ENCODE data around the gene OTOG. TPM values are rescaled to one million over a fixed set of nuclear protein-coding genes. Genes with fewer than 3 reads are reported as not detected.
A peak's percentile ranks its signal among the peaks of the same experiment; 100 is the strongest.

Gene OTOG
- total RNA-seq, 1 donor from 2014 or later: not detected

DNA sequence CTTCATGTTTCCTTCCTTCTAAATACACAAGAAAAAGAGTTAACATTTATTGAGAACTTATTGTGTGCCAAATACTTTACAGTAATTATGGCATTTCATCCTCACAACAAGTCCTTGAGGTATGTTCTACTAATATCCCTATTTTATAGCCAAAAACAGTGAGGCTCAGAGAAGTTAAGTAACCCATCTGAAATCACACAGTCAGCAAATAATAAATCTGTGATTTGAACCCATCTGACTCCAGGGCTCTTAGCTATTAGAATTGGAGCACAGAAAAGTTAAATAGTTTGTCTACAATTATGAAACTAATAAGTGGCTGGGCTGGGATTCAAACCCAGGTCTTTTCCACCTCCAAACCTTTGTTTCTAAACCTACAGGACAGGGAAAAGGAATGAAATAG lies 135.8 kb downstream of the OTOG start:
- TF ChIP-seq POLR2AphosphoS5 (IDR thresholded peaks at IDR 0.05; ENCODE audit: insufficient read depth in 1 of 2, low read depth in 1 of 2): no peak
- no peaks in the 10 kb centered on the region for H3K27me3 ChIP-seq

DNA sequence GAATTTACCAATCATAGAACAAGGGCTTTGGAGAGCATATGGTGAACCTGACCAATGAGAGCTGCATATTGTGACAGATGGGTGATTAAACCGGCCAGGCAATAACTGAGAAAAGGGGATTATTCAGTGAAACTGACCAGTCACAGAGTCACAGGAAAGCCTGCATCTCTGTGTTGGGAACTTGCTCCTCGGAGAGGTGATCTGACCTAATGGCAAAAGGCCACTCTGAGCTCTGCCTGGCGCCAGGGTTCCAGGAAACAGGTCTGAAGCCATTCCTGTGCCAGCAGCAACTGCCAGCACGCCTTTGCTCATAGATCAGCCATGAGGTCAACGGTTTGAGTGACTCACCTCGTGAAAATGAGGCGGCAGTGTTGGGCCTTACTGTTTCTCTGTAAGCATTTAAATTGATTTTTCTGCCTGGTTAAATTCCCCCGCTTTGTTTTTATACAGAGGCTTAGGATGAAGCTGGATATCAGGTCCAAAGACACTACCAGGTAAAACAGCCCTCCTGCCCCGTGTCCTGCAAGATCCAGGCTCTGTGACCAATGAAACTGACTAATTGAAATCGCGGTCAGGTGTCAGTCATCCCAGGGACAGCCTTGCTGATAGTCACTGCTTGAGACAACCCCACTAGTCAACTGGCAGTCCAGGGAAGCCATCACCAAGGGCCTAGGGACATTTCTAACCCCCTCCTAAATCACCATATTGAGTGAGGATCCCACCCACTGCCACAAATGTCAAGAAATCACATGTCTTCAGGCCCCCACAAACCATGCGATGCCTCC lies 136.5 kb downstream of the OTOG start:
- Histone ChIP-seq H3K4me1 (no peaks in the 10 kb centered on the region), H3K27ac (no peak overlapping the region), H3K36me3 (no peaks in the 10 kb centered on the region), H3K27me3 (no peaks in the 10 kb centered on the region), H3K4me3 (no peak overlapping the region), H3K9me3 (no peaks in the 10 kb centered on the region)
- intact Hi-C loops (cut with DNase I): no loop called here
- DNase-seq (ENCODE audit: extremely low spot score in 2 of 2): no peak
- no peak for TF ChIP-seq POLR2A (IDR thresholded peaks at IDR 0.05)
- TF ChIP-seq, protein P1, sequence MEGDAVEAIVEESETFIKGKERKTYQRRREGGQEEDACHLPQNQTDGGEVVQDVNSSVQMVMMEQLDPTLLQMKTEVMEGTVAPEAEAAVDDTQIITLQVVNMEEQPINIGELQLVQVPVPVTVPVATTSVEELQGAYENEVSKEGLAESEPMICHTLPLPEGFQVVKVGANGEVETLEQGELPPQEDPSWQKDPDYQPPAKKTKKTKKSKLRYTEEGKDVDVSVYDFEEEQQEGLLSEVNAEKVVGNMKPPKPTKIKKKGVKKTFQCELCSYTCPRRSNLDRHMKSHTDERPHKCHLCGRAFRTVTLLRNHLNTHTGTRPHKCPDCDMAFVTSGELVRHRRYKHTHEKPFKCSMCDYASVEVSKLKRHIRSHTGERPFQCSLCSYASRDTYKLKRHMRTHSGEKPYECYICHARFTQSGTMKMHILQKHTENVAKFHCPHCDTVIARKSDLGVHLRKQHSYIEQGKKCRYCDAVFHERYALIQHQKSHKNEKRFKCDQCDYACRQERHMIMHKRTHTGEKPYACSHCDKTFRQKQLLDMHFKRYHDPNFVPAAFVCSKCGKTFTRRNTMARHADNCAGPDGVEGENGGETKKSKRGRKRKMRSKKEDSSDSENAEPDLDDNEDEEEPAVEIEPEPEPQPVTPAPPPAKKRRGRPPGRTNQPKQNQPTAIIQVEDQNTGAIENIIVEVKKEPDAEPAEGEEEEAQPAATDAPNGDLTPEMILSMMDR (IDR thresholded peaks at IDR 0.05): no peak
- no peak for TF ChIP-seq POLR2AphosphoS5 (IDR thresholded peaks at IDR 0.05; ENCODE audit: insufficient read depth in 1 of 2, low read depth in 1 of 2)

More for the DNA sequence above, 135.8 kb downstream of the OTOG start:
- H3K9me3 ChIP-seq: no peaks in the 10 kb centered on the region
- no peaks in the 10 kb centered on the region for H3K4me1 ChIP-seq
- no peaks in the 10 kb centered on the region for H3K36me3 ChIP-seq
- H3K27ac ChIP-seq: no peak overlapping the region
- no peak for DNase-seq (ENCODE audit: extremely low spot score in 2 of 2)
- intact Hi-C loops (cut with DNase I): no loop called here
- H3K4me3 ChIP-seq: no peak overlapping the region

DNA sequence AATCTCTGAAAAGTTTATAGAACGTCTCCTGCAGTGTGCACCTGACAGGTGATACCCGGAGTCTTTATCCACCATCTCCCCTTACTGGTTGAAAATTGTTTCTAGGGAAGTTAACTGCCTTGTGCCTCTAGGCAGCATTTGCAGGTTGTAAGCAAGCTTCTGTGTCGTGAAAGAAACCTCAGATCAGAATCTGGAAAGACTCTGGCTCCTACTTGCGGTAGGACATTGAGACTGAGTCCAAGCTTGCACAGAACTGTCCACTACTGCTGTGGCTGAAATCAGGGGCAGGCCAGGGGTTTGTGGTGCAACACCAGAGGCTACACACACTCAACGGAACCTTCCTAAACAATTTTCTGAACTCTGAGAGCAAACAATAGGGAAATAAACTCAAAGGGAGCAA lies 137.5 kb downstream of the OTOG start:
- Histone ChIP-seq H3K27ac (no peak overlapping the region), H3K4me3 (no peak overlapping the region), H3K4me1 (no peaks in the 10 kb centered on the region), H3K9me3 (no peaks in the 10 kb centered on the region), H3K36me3 (no peaks in the 10 kb centered on the region), H3K27me3 (no peaks in the 10 kb centered on the region)
- no peak for DNase-seq (ENCODE audit: extremely low spot score in 2 of 2)
- intact Hi-C loops (cut with DNase I): no loop called here
- no peak for TF ChIP-seq POLR2A (IDR thresholded peaks at IDR 0.05)
- TF ChIP-seq POLR2AphosphoS5 (IDR thresholded peaks at IDR 0.05; ENCODE audit: insufficient read depth in 1 of 2, low read depth in 1 of 2): no peak
- TF ChIP-seq, protein P1 (IDR thresholded peaks at IDR 0.05): no peak

DNA sequence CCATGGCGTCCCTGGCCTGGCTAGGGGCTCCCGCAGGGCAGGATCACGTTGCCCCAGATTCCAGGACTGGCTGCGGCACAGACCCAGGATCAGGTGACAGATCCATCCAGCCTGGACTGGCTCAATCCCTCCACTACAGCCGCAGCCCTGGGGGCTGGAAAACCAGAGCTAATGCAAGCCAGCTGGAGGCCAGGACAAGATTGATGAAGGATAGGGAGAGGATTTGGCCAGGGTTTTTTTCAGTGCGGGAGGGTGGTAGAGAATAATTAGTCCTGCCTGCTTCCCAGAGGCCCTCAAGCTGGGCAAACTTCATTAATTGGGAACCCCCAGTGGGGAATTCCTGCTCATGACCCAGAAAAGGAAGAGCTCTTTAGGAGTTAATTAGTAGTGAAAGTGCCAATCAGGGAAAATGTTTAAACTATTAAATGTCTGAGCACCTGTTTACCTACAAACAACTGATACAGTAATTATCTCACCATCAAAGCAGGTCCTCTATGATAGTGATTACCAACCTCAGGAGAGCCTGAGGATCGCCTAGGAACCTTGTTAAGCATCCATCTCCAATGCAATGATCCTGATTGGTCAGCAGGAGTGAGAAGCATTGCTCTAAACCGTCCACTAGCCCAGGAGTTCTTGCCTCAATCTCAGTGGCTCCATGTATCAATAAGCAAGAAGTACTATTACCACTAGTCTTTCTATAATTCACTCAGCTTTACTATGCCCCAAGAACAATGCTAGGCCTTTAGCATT lies 139.3 kb downstream of the OTOG start:
- Histone ChIP-seq H3K4me3 (no peak overlapping the region), H3K27ac (no peak overlapping the region), H3K4me1 (no peaks in the 10 kb centered on the region), H3K36me3 (no peaks in the 10 kb centered on the region), H3K9me3 (no peaks in the 10 kb centered on the region), H3K27me3 (no peaks in the 10 kb centered on the region)
- TF ChIP-seq, protein P1 (IDR thresholded peaks at IDR 0.05): no peak
- no peak for TF ChIP-seq POLR2AphosphoS5 (IDR thresholded peaks at IDR 0.05; ENCODE audit: insufficient read depth in 1 of 2, low read depth in 1 of 2)
- TF ChIP-seq POLR2A (IDR thresholded peaks at IDR 0.05): no peak
- DNase-seq (ENCODE audit: extremely low spot score in 2 of 2): no peak
- intact Hi-C loops (cut with DNase I): no loop called here

DNA sequence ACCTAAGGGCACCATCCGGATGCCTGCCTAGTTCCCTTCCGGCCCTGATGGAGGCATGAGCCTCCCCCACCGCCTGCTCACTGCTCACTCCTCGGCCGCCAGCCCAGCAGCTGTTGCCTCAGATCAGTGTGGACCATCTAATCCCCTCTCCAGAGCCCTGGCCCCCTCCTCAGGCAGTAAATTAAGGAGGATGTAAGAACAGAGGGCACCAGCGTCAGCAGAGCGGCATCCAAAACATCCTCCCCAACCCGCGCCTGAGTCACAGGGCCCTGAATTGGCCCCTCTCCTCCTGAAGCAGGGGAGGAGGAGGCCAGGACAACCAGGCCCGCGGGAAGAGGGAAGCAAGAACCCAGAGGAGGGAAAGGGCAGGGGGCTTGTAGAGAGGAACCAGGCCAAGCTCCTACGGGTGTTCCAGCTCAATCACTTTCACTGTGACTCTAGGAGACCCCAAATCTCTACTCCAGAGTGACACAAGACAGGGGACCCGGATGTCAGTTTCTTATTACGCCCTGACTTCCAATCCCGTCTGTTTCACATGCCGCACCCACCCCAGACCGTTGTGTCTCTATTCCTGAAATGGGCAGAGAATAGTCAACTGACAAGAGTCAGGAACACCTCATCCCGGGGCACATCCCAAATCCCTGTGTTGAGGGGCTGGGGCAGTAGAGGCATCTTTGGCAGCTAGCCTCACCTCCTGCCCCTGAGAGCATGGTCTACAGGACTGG lies 141.0 kb downstream of the OTOG start:
- H3K9me3 ChIP-seq: no peaks in the 10 kb centered on the region
- no peak overlapping the region for H3K27ac ChIP-seq
- intact Hi-C loops (cut with DNase I): no loop called here
- no peaks in the 10 kb centered on the region for H3K4me1 ChIP-seq
- no peaks in the 10 kb centered on the region for H3K27me3 ChIP-seq
- H3K36me3 ChIP-seq: no peaks in the 10 kb centered on the region
- no peak overlapping the region for H3K4me3 ChIP-seq
- TF ChIP-seq POLR2AphosphoS5 (IDR thresholded peaks at IDR 0.05; ENCODE audit: insufficient read depth in 1 of 2, low read depth in 1 of 2): no peak
- TF ChIP-seq POLR2A (IDR thresholded peaks at IDR 0.05): no peak
- TF ChIP-seq, protein P1 (IDR thresholded peaks at IDR 0.05): no peak
- DNase-seq (ENCODE audit: extremely low spot score in 2 of 2): peak in 1 of 2 donors; percentile 64

Data from vagina (tissue), 2 donors.